Transverse colon (tissue), 4 donors: ENCODE measurements around the gene CCDC47.

Experiments used
- POLR2AphosphoS5 ChIP-seq, 3 donors: sonication (generic); formaldehyde crosslinking; IDR thresholded peaks; one replicate each; pipeline ENCODE4 v1.6.1; 2016; ENCODE audit warnings: antibody characterized with exemption in 3 of 3
- TF ChIP-seq, protein P1 (sequence below), 5 experiments: fragments of 200-600 bp in 3 of 5; fragments of 450-650 bp in 2 of 5; sonication (generic) in 3 of 5; IDR thresholded peaks; 1 replicate in 2 of 5; 2 replicates in 3 of 5; pipeline ENCODE4 v1.5.1; 2016 to 2017; ENCODE audit warnings: antibody characterized with exemption in 5 of 5, inconsistent platforms in 3 of 5, mild to moderate bottlenecking in 2 of 5, moderate library complexity in 1 of 5

- TF ChIP-seq, protein P1, sequence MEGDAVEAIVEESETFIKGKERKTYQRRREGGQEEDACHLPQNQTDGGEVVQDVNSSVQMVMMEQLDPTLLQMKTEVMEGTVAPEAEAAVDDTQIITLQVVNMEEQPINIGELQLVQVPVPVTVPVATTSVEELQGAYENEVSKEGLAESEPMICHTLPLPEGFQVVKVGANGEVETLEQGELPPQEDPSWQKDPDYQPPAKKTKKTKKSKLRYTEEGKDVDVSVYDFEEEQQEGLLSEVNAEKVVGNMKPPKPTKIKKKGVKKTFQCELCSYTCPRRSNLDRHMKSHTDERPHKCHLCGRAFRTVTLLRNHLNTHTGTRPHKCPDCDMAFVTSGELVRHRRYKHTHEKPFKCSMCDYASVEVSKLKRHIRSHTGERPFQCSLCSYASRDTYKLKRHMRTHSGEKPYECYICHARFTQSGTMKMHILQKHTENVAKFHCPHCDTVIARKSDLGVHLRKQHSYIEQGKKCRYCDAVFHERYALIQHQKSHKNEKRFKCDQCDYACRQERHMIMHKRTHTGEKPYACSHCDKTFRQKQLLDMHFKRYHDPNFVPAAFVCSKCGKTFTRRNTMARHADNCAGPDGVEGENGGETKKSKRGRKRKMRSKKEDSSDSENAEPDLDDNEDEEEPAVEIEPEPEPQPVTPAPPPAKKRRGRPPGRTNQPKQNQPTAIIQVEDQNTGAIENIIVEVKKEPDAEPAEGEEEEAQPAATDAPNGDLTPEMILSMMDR (IDR thresholded peaks at IDR 0.05): no peak
- TF ChIP-seq POLR2AphosphoS5 (IDR thresholded peaks at IDR 0.05): no peak
Observed at GRCh38 chr17:63705657-63706056, 67.7 kb downstream of the CCDC47 start.
